A673 (cell line): ENCODE results near the gene CIAO3.

ENCODE experiments used
- CTCF ChIP-seq: fragments of 300-800, 200-600 bp; sonication (generic); conservative IDR thresholded peaks from 2 replicates; pipeline ENCODE4 v1.5.1; 2017; ENCODE audit warnings: low read depth, mild to moderate bottlenecking, antibody characterized with exemption, low read length, moderate library complexity, mixed read lengths
- EZH2 ChIP-seq: fragments of 200-600 bp; sonication (generic); IDR thresholded peaks from 2 replicates; pipeline ENCODE4 v1.6.1; 2017; ENCODE audit warnings: borderline replicate concordance, low read depth, mild to moderate bottlenecking, mixed read lengths, antibody characterized with exemption, low read length; ENCODE audit not compliant: poor library complexity, severe bottlenecking

- no peak for TF ChIP-seq CTCF
- no peak for TF ChIP-seq EZH2
Measured at GRCh38 chr16:716768-717325, 23.9 kb downstream of the CIAO3 start.
